ENCODE results near the gene DMPK.

GRCh38 chr19:45800070-45800553, 17.8 kb upstream of the DMPK start:
- TF ChIP-seq CTCF (conservative IDR thresholded peaks at IDR 0.05; ENCODE audit: low read depth in 2 of 2): no peak
- TF ChIP-seq POLR2AphosphoS5 (IDR thresholded peaks at IDR 0.05; ENCODE audit: low read depth): no peak
- no peak for TF ChIP-seq STAT1 (IDR thresholded peaks at IDR 0.05; ENCODE audit: unreplicated experiment)
- TF ChIP-seq ZNF114 (CRISPR knock-in tag; IDR thresholded peaks at IDR 0.05): no peak
- TF ChIP-seq EZH2phosphoT487 (IDR thresholded peaks at IDR 0.05; ENCODE audit: unreplicated experiment): no peak
- TF ChIP-seq REST (IDR thresholded peaks at IDR 0.05; ENCODE audit: unreplicated experiment): no peak
- no peak for TF ChIP-seq EZH2 (IDR thresholded peaks at IDR 0.05; ENCODE audit: low read depth, unreplicated experiment)
- no peak for TF ChIP-seq ZNF462 (CRISPR knock-in tag; IDR thresholded peaks at IDR 0.05)
- no peak for TF ChIP-seq JUNB (IDR thresholded peaks at IDR 0.05; ENCODE audit: unreplicated experiment)
- no peak for TF ChIP-seq ETS1 (IDR thresholded peaks at IDR 0.05)
- no peak for TF ChIP-seq CREB1 (CRISPR knock-in tag; IDR thresholded peaks at IDR 0.05; ENCODE audit: low read depth)
- TF ChIP-seq NANOG (IDR thresholded peaks at IDR 0.05; ENCODE audit: borderline replicate concordance): no peak

Measured in GM23338 (cell line).